Stimulated activated CD8-positive, alpha-beta memory T cell treated with anti-CD3 and anti-CD28 coated beads, Interleukin-15, amount 100 ng/mL, for 1 hour (primary cell): ENCODE data around the gene SBF2.

ENCODE experiments used
- DNase-seq: peaks from one replicate; pipeline ENCODE4 v3.0.0-alpha.2; 2020; ENCODE audit warnings: low read depth

The SBF2 gene

GRCh38 chr11:9895006-9895405, 399.0 kb downstream of the SBF2 start:
- no peak for DNase-seq

GRCh38 chr11:9893474-9893873, 400.5 kb downstream of the SBF2 start:
- DNase-seq = no peak

- DNase-seq = no peak
Observed at GRCh38 chr11:9888938-9889337, 405.1 kb downstream of the SBF2 start.

GRCh38 chr11:9887472-9887871, 406.5 kb downstream of the SBF2 start:
- no peak for DNase-seq

- DNase-seq = no peak
Observed at GRCh38 chr11:9886595-9886994, 407.4 kb downstream of the SBF2 start.

- no peak for DNase-seq
Observed at GRCh38 chr11:9884601-9885000, 409.4 kb downstream of the SBF2 start.

GRCh38 chr11:9880657-9881056, 413.4 kb downstream of the SBF2 start:
- no peak for DNase-seq

GRCh38 chr11:9878936-9879335, 415.1 kb downstream of the SBF2 start:
- DNase-seq = no peak

- no peak for DNase-seq
Observed at GRCh38 chr11:9876331-9876730, 417.7 kb downstream of the SBF2 start.

- DNase-seq = no peak
Observed at GRCh38 chr11:9875862-9876261, 418.2 kb downstream of the SBF2 start.

GRCh38 chr11:9875399-9875798, 418.6 kb downstream of the SBF2 start:
- no peak for DNase-seq

GRCh38 chr11:9874466-9874865, 419.6 kb downstream of the SBF2 start:
- no peak for DNase-seq

- no peak for DNase-seq
Observed at GRCh38 chr11:9868641-9869040, 425.4 kb downstream of the SBF2 start.

- no peak for DNase-seq
Observed at GRCh38 chr11:9862981-9863380, 431.0 kb downstream of the SBF2 start.

GRCh38 chr11:9861860-9862725, 431.9 kb downstream of the SBF2 start:
- DNase-seq = no peak

- no peak for DNase-seq
Observed at GRCh38 chr11:9859554-9860305, 434.3 kb downstream of the SBF2 start.

- DNase-seq = no peak
Observed at GRCh38 chr11:9858822-9859221, 435.2 kb downstream of the SBF2 start.

GRCh38 chr11:9858218-9858617, 435.8 kb downstream of the SBF2 start:
- no peak for DNase-seq

- no peak for DNase-seq
Observed at GRCh38 chr11:9855579-9856287, 438.3 kb downstream of the SBF2 start.

GRCh38 chr11:9853929-9854552, 440.0 kb downstream of the SBF2 start:
- DNase-seq = no peak

- DNase-seq = no peak
Observed at GRCh38 chr11:9852465-9852864, 441.6 kb downstream of the SBF2 start.

GRCh38 chr11:9851366-9851765, 442.7 kb downstream of the SBF2 start:
- no peak for DNase-seq
